Measurements from ENCODE around the gene MTSS2.

MTSS2 gene

GRCh38 chr16:70662991-70663523, 22.8 kb downstream of the MTSS2 start:
- in situ Hi-C loops (cut with MboI; ENCODE audit: low pct_unique_long_range_greater_than_20kb, low sequenced_read_pairs, unreplicated experiment), result no loop called here
- TF ChIP-seq CTCF (IDR thresholded peaks at IDR 0.05; ENCODE audit: extremely low read depth, insufficient read depth, missing control alignments), result no peak
- no peak for DNase-seq (ENCODE audit: low spot score)

- in situ Hi-C loops (cut with MboI; ENCODE audit: low pct_unique_long_range_greater_than_20kb, low sequenced_read_pairs, unreplicated experiment), result no loop called here
- no peak for DNase-seq (ENCODE audit: low spot score)
These were observed 23.8 kb downstream of the MTSS2 start for GRCh38 chr16:70661918-70662641.

GRCh38 chr16:70661534-70661917, 24.3 kb downstream of the MTSS2 start:
- no peak for TF ChIP-seq CTCF (IDR thresholded peaks at IDR 0.05; ENCODE audit: extremely low read depth, insufficient read depth, missing control alignments)
- no peak for DNase-seq (ENCODE audit: low spot score)
- in situ Hi-C loops (cut with MboI; ENCODE audit: low pct_unique_long_range_greater_than_20kb, low sequenced_read_pairs, unreplicated experiment), result no loop called here

More at GRCh38 chr16:70661918-70662641, 23.8 kb downstream of the MTSS2 start:
- TF ChIP-seq CTCF (IDR thresholded peaks at IDR 0.05; ENCODE audit: extremely low read depth, insufficient read depth, missing control alignments), result no peak

- no peak for TF ChIP-seq CTCF (IDR thresholded peaks at IDR 0.05; ENCODE audit: extremely low read depth, insufficient read depth, missing control alignments)
- no peak for DNase-seq (ENCODE audit: low spot score)
- in situ Hi-C loops (cut with MboI; ENCODE audit: low pct_unique_long_range_greater_than_20kb, low sequenced_read_pairs, unreplicated experiment), result no loop called here
These were observed 25.0 kb downstream of the MTSS2 start for GRCh38 chr16:70660672-70661350.

GRCh38 chr16:70659953-70660671, 25.7 kb downstream of the MTSS2 start:
- no peak for DNase-seq (ENCODE audit: low spot score)
- in situ Hi-C loops (cut with MboI; ENCODE audit: low pct_unique_long_range_greater_than_20kb, low sequenced_read_pairs, unreplicated experiment), result no loop called here
- no peak for TF ChIP-seq CTCF (IDR thresholded peaks at IDR 0.05; ENCODE audit: extremely low read depth, insufficient read depth, missing control alignments)

- in situ Hi-C loops (cut with MboI; ENCODE audit: low pct_unique_long_range_greater_than_20kb, low sequenced_read_pairs, unreplicated experiment), result no loop called here
- TF ChIP-seq CTCF (IDR thresholded peaks at IDR 0.05; ENCODE audit: extremely low read depth, insufficient read depth, missing control alignments), result no peak
- no peak for DNase-seq (ENCODE audit: low spot score)
These were observed 26.3 kb downstream of the MTSS2 start for GRCh38 chr16:70659546-70659945.

Data from GM13977 (cell line).